Measurements from ENCODE around the gene CERK. TPM values are rescaled to one million over a fixed set of nuclear protein-coding genes. Genes with fewer than 3 reads are reported as not detected.

CERK gene
- total and polyA plus RNA-seq, 7 donors: 23.9 to 45.5 (median 28.2) TPM

- Histone ChIP-seq H3K36me3 (no peaks in the 10 kb centered on the region), H3K27ac (no peak overlapping the region), H3K4me3 (no peak overlapping the region), H3K9me3 (no peaks in the 10 kb centered on the region), H3K4me1 (peaks cover 0 to 34% (median 29%) of the 10 kb centered on the region in 4 donors), H3K27me3 (no peaks in the 10 kb centered on the region)
- no peak for TF ChIP-seq EP300 (IDR thresholded peaks at IDR 0.05)
- 77 to 89% methylated on average over 14 of the region's 14 CpGs for WGBS, 2 donors
- no peak for DNase-seq
- intact Hi-C loops (cut with DNase I): no loop called here
Observed at GRCh38 chr22:46740910-46741780, 3.1 kb upstream of the CERK start.

- peak overlapping the region; percentile 81 to 90 (median 85) for H3K27ac ChIP-seq
- peak overlapping the region; percentile 59 to 94 (median 72) for H3K4me3 ChIP-seq
- H3K36me3 ChIP-seq: no peaks in the 10 kb centered on the region
- H3K9me3 ChIP-seq: no peaks in the 10 kb centered on the region
- peaks cover 0 to 53% (median 48%) of the 10 kb centered on the region in 4 donors for H3K4me1 ChIP-seq
- WGBS, 2 donors: 47 to 73% methylated on average over 20 of the region's 20 CpGs
- no peaks in the 10 kb centered on the region for H3K27me3 ChIP-seq
- TF ChIP-seq POLR2AphosphoS5 (IDR thresholded peaks at IDR 0.05): no peak
- no peak for TF ChIP-seq CTCF (IDR thresholded peaks at IDR 0.05)
- TF ChIP-seq EP300 (IDR thresholded peaks at IDR 0.05): no peak
- TF ChIP-seq POLR2A (IDR thresholded peaks at IDR 0.05): no peak
- intact Hi-C loops (cut with DNase I): no loop called here
- no peak for DNase-seq
Observed at GRCh38 chr22:46739094-46739870, 1.2 kb upstream of the CERK start.

- Histone ChIP-seq H3K4me1 (peaks cover 0 to 59% (median 54%) of the 10 kb centered on the region in 4 donors), H3K27me3 (no peaks in the 10 kb centered on the region), H3K36me3 (no peaks in the 10 kb centered on the region), H3K9me3 (no peaks in the 10 kb centered on the region), H3K27ac (peak overlapping the region; percentile 81 to 90 (median 85)), H3K4me3 (peak overlapping the region; percentile 59 to 94 (median 72))
- 4 to 15% methylated on average over 20 of the region's 20 CpGs for WGBS, 2 donors
- TF ChIP-seq POLR2AphosphoS5 (IDR thresholded peaks at IDR 0.05) (no peak), POLR2A (IDR thresholded peaks at IDR 0.05) (no peak), CTCF (IDR thresholded peaks at IDR 0.05) (no peak), EP300 (IDR thresholded peaks at IDR 0.05) (no peak)
- intact Hi-C loops (cut with DNase I): no loop called here
- DNase-seq: no peak
Observed at GRCh38 chr22:46738647-46739093, 618 bp upstream of the CERK start.

- DNase-seq: no peak
- Histone ChIP-seq H3K4me1 (peaks cover 0 to 70% (median 58%) of the 10 kb centered on the region in 4 donors), H3K27me3 (no peaks in the 10 kb centered on the region), H3K36me3 (no peaks in the 10 kb centered on the region), H3K9me3 (no peaks in the 10 kb centered on the region), H3K27ac (peak overlapping the region; percentile 81 to 90 (median 85)), H3K4me3 (peak overlapping the region; percentile 59 to 94 (median 72))
- intact Hi-C loops (cut with DNase I): no loop called here
- 1 to 4% methylated on average over 53 of the region's 53 CpGs for WGBS, 2 donors
- TF ChIP-seq EP300 (IDR thresholded peaks at IDR 0.05) (no peak), CTCF (IDR thresholded peaks at IDR 0.05) (no peak), POLR2AphosphoS5 (IDR thresholded peaks at IDR 0.05) (no peak), POLR2A (IDR thresholded peaks at IDR 0.05) (no peak)
Observed at GRCh38 chr22:46737105-46737975, 712 bp downstream of the CERK start.
